Testis (tissue), 2 donors: ENCODE data around the gene PRKCA.

ENCODE experiments used
- POLR2A ChIP-seq: fragments of 450-650 bp; IDR thresholded peaks from one replicate; pipeline ENCODE4 v1.6.1; 2017; ENCODE audit warnings: antibody characterized with exemption, mild to moderate bottlenecking, moderate library complexity
- TF ChIP-seq, protein P1 (sequence below), 3 experiments: fragments of 450-650 bp in 2 of 3; fragments of 200-600 bp in 1 of 3; sonication (generic) in 1 of 3; IDR thresholded peaks; one replicate each; pipeline ENCODE4 v1.5.1; 2016 to 2019; ENCODE audit warnings: antibody characterized with exemption in 3 of 3, mild to moderate bottlenecking in 2 of 3, moderate library complexity in 1 of 3

DNA sequence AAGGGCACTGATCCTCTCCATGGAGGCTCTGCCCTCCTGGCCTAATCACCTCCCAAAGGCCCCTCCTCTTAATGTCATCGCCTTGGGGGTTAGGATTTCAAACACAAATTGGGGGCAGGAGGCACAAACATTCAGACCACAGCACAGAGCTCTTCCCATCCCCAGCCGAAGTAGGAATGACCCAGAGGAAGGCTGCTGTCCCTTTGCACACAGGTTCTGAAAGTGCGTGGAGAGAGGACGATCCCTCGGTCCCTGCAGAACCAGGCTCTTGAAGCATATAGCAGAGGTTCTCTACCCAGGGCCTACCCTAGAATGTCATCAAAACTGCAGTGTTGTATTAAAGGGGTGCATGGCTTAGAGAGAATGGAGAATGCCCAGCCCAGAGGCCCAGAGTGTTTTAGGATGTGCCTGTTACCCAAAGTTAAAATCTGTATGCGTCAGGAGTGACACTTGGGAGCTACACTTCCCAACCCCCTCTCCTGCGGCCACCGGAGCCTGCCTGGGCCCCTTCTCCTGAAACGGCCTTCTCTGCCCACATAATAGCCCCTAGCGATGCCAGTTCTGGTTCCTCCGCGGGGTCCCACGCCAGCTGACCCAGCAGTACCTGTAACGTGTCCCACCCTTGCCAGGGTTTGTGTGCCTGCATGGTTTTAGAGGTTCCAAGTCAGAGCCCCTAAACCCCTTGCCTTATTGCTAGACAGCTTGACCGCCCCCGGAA, 373.0 kb downstream of the PRKCA start:
- TF ChIP-seq, protein P1, sequence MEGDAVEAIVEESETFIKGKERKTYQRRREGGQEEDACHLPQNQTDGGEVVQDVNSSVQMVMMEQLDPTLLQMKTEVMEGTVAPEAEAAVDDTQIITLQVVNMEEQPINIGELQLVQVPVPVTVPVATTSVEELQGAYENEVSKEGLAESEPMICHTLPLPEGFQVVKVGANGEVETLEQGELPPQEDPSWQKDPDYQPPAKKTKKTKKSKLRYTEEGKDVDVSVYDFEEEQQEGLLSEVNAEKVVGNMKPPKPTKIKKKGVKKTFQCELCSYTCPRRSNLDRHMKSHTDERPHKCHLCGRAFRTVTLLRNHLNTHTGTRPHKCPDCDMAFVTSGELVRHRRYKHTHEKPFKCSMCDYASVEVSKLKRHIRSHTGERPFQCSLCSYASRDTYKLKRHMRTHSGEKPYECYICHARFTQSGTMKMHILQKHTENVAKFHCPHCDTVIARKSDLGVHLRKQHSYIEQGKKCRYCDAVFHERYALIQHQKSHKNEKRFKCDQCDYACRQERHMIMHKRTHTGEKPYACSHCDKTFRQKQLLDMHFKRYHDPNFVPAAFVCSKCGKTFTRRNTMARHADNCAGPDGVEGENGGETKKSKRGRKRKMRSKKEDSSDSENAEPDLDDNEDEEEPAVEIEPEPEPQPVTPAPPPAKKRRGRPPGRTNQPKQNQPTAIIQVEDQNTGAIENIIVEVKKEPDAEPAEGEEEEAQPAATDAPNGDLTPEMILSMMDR (IDR thresholded peaks at IDR 0.05), result no peak
- TF ChIP-seq POLR2A, result no peak
